GM13977 (cell line): Measurements from ENCODE around the gene FRRS1.

Source experiments
- DNase-seq: peaks from one replicate; pipeline ENCODE4 v3.0.0; 2012; ENCODE audit warnings: low spot score
- CTCF ChIP-seq: IDR thresholded peaks from 2 replicates; pipeline ENCODE4 v1.5.1; 2012; ENCODE audit warnings: mild to moderate bottlenecking, control low read depth; ENCODE audit not compliant: insufficient read depth; ENCODE audit errors: extremely low read depth, missing control alignments
- in situ Hi-C: fragments of 300-500 bp; cut with MboI; formaldehyde crosslinking; loops from one replicate; pipeline ENCODE4 v1.12.0; 2022; ENCODE audit warnings: low sequenced_read_pairs, low pct_unique_long_range_greater_than_20kb, mixed read lengths, inconsistent platforms; ENCODE audit not compliant: unreplicated experiment

FRRS1 gene

GRCh38 chr1:99663501-99663900 is 102.9 kb downstream of the FRRS1 start:
- in situ Hi-C loops: no loop called here
- TF ChIP-seq CTCF: no peak
- no peak for DNase-seq

- in situ Hi-C loops: no loop called here
- TF ChIP-seq CTCF: no peak
- no peak for DNase-seq
Measured at GRCh38 chr1:99662539-99663080, 103.8 kb downstream of the FRRS1 start.

- no peak for DNase-seq
- in situ Hi-C loops: no loop called here
- TF ChIP-seq CTCF: no peak
Measured at GRCh38 chr1:99661780-99662179, 104.7 kb downstream of the FRRS1 start.

GRCh38 chr1:99660496-99660895 is 105.9 kb downstream of the FRRS1 start:
- no peak for TF ChIP-seq CTCF
- DNase-seq: no peak
- in situ Hi-C loops: no loop called here

- no peak for TF ChIP-seq CTCF
- in situ Hi-C loops: no loop called here
Measured at GRCh38 chr1:99659755-99660210, 106.7 kb downstream of the FRRS1 start.

More at GRCh38 chr1:99659755-99660210, 106.7 kb downstream of the FRRS1 start:
- DNase-seq: no peak
